GM12874 (cell line): ENCODE data around the gene PTGFR.

Experiments
- TF ChIP-seq, protein P1 (sequence below): IDR thresholded peaks from 2 replicates; pipeline ENCODE4 v1.5.1; 2011; ENCODE audit warnings: low read depth, mild to moderate bottlenecking, control low read depth, low read length, moderate library complexity; ENCODE audit not compliant: insufficient read depth

Gene PTGFR

DNA sequence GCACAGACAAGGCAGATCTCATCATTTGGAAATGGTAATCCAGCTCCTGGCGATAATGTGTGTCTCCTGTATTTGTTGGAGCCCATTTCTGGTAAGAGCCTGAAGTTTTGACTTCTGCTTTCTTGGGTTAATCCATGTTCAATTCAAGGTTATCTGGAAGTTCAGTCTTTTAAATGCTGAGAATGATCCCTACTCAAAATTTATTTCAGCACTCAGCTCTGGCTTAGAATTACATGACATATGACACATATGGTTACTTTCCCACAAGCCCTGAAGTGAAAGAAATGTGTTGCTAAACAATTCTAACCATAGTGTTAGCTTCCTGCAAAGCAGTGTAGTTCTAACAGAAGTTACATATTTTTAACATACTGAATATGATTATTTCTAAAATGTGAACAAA is 2.7 kb downstream of the PTGFR start:
- TF ChIP-seq, protein P1, sequence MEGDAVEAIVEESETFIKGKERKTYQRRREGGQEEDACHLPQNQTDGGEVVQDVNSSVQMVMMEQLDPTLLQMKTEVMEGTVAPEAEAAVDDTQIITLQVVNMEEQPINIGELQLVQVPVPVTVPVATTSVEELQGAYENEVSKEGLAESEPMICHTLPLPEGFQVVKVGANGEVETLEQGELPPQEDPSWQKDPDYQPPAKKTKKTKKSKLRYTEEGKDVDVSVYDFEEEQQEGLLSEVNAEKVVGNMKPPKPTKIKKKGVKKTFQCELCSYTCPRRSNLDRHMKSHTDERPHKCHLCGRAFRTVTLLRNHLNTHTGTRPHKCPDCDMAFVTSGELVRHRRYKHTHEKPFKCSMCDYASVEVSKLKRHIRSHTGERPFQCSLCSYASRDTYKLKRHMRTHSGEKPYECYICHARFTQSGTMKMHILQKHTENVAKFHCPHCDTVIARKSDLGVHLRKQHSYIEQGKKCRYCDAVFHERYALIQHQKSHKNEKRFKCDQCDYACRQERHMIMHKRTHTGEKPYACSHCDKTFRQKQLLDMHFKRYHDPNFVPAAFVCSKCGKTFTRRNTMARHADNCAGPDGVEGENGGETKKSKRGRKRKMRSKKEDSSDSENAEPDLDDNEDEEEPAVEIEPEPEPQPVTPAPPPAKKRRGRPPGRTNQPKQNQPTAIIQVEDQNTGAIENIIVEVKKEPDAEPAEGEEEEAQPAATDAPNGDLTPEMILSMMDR: no peak

DNA sequence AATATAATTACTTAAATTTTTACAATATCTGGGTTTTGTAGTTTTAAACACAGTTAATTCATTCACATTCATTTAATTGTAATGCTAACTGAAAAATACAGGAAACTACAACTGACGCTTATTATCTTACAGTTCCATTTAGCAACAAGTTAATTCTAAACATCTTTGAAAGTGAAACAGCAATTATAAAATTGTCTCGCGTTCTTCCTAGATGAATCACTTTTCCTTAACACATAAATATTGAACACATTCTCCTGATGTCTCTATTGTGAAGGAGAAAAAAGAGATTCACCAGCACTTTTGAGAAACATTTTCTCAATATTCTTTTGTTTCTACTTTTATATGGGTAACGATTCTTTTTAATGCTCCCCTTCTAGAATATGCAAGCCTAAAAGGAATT is 6.4 kb downstream of the PTGFR start:
- TF ChIP-seq, protein P1: no peak

DNA sequence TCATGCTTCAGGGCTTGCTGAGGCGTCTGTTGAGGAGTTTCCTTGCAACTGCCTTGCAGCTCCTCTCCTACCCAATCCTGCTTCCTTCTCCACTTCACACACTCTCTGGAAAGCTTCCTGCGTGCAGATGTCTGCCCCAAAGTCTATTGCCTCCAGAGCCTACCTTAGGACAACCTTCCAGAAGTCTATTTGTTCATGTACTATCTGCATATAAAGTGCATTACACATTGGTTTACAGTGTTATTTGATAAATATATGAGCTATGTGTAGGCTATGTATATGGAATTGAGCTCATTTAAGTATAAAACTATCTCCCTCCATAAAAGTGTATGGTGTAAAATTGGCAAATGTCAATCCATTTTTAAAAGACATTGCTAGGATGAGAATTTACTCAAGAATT is 9.8 kb downstream of the PTGFR start:
- TF ChIP-seq, protein P1: no peak

DNA sequence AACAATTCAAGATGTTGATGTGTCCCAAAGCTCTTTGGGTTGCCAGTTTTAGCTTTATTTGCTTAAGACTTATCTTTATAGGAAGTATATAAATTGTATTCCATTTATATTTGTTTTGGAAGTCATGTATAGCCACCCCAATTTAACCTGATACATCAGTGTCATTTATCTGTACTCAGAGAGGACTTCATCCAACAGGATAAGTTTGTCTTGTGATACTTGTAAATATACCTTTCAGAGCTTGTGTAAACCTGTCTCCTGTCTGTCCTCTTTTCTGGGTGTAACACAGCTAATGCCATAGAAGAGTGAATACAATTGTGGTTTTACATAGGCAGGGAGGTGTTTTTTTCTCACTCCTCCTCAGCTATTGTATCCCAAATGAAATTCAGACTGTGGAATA is 10.4 kb downstream of the PTGFR start:
- TF ChIP-seq, protein P1: no peak

DNA sequence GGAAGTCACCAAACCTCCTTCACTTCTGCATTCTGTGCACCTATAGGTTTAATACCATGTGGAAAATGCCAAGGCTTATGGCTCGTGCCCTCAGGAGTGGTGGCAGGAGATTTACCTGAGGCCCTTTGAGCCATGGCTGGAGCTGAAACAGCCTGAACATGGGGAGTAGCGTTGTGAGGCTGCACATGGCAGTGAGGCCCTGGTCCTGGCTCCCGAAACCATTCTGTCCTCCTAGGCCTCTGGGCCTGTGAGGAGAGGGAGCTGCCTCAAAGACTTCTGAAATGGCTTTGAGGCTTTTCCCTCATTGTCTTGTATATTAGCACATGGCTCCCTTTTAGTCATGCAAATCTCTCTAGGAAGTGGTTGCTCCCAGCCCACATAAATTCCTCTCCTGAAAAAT is 20.6 kb downstream of the PTGFR start:
- TF ChIP-seq, protein P1: no peak

DNA sequence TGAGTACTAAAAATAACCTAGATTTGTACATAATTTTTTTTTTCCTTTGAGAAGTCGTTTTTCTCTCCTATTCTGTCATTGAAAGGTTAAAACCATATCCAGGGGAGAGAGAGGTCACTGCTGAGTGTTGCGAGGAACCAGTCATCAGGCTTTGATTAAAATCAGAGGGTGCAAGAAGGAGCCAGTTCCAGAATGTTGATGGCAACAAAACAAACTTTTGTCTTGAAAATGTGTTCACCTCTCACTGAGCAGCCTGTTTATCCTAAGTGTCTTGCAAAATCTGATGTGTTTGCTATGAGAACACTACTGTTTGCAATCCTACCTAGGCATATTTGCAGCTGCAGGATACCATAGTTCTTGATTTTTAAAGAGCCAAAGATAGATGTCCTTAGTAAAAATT is 25.9 kb downstream of the PTGFR start:
- TF ChIP-seq, protein P1: no peak

DNA sequence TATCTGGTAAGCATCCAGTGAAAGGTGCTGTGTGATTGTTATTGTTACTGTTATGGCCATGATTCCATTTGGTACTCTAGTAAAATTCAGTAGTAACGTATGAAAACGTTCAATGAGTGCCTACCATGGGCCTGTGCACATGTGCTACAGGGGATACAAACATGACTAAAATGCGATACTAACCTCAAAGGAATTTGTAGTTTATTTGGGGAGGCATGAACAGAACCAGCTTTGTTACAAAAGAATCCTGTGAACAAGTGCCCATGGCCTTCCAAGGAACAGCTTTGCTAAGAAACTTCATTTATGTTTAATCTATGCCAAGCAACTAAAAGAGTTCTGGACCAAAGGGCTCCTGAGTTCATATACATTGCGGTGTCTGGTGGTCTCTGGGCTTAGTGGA is 28.7 kb downstream of the PTGFR start:
- TF ChIP-seq, protein P1: no peak

DNA sequence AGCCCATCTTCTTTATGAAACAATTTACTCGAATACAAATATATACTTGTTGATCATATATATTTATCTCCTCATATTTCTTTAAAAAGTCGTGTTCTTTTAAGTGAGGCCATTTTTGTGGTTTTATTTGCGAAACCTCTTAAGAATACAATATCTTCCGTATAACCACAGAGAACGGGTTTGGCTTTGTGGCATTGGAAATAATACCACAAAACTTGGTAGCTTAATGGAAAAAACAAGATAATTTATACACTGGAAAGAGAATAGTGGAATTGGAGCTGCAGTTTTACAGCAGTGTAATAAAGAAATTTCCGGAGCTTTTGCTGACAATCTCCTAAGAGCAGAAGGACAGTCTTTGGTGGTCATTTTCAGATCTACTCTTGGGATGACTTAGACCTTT is 29.4 kb downstream of the PTGFR start:
- TF ChIP-seq, protein P1: no peak
